Brain microvascular endothelial cell (primary cell): Measurements from ENCODE around the gene ANKS3.

Source experiments
- DNase-seq: peaks from one replicate; pipeline ENCODE4 v3.0.0-alpha.2; 2020
- H3K27ac ChIP-seq: fragments of 250-450 bp; sonication (Bioruptor Pico); 2 replicates; pipeline ENCODE4 v1.5.1; 2020; ENCODE audit warnings: mild to moderate bottlenecking, moderate library complexity
- H3K27me3 ChIP-seq: fragments of 250-450 bp; sonication (Bioruptor Pico); replicated peaks from 2 replicates; pipeline ENCODE4 v1.5.1; 2020; ENCODE audit warnings: mild to moderate bottlenecking
- H3K36me3 ChIP-seq: fragments of 250-450 bp; sonication (Bioruptor Pico); replicated peaks from 2 replicates; pipeline ENCODE4 v1.5.1; 2020; ENCODE audit warnings: mild to moderate bottlenecking
- H3K4me3 ChIP-seq: 2 replicates; pipeline ENCODE4 v1.5.1; 2011; ENCODE audit warnings: low read depth, mild to moderate bottlenecking, control low read depth, low read length, moderate library complexity
- CTCF ChIP-seq: IDR thresholded peaks from 2 replicates; pipeline ENCODE4 v1.5.1; 2011; ENCODE audit warnings: low read depth, mild to moderate bottlenecking, moderate library complexity, low read length, control low read depth, inconsistent platforms; ENCODE audit errors: missing control alignments
- in situ Hi-C: cut with HindIII; loops from 2 replicates; pipeline ENCODE4 v1.10.0; 2017; ENCODE audit warnings: low sequenced_read_pairs, low pct_ligation_motif_present

The ANKS3 gene

GRCh38 chr16:4768549-4769305 lies 34.7 kb upstream of the ANKS3 start:
- H3K27ac ChIP-seq = peak overlapping the region; percentile 55
- H3K27me3 ChIP-seq = no peaks in the 10 kb centered on the region
- peaks cover 9% of the 10 kb centered on the region for H3K36me3 ChIP-seq
- DNase-seq = peak; percentile 96
- H3K4me3 ChIP-seq = peak overlapping the region; percentile 73
- in situ Hi-C loops = no loop called here
- TF ChIP-seq CTCF = no peak

GRCh38 chr16:4767872-4768548 lies 33.9 kb upstream of the ANKS3 start:
- TF ChIP-seq CTCF = no peak

GRCh38 chr16:4766875-4767628 lies 33.0 kb upstream of the ANKS3 start, which contains the start of gene ZNF500:
Gene ZNF500 (minus strand): TSS chr16:4767162. CDS start chr16:4765978, 1,184 bp downstream.
- Histone ChIP-seq H3K4me3 (peak within 1 kb of the TSS; percentile 83), H3K36me3 (peaks cover 22% of the 10 kb centered on the region), H3K27ac (peak within 1 kb of the TSS; percentile 47), H3K27me3 (no peaks in the 10 kb centered on the region)
- no peak for TF ChIP-seq CTCF
- in situ Hi-C loops = no loop called here
- DNase-seq = peak; percentile 98

More at GRCh38 chr16:4767872-4768548, 33.9 kb upstream of the ANKS3 start:
- Histone ChIP-seq H3K27me3 (no peaks in the 10 kb centered on the region), H3K36me3 (peaks cover 15% of the 10 kb centered on the region), H3K4me3 (peak overlapping the region; percentile 73), H3K27ac (peak overlapping the region; percentile 55)
- in situ Hi-C loops = no loop called here
- DNase-seq = peak; percentile 16

GRCh38 chr16:4765511-4766474 lies 31.7 kb upstream of the ANKS3 start:
- no peak for DNase-seq
- H3K27ac ChIP-seq = peak overlapping the region; percentile 47
- H3K36me3 ChIP-seq = peaks cover 29% of the 10 kb centered on the region
- TF ChIP-seq CTCF = no peak
- peak overlapping the region; percentile 83 for H3K4me3 ChIP-seq
- no peaks in the 10 kb centered on the region for H3K27me3 ChIP-seq
- in situ Hi-C loops = no loop called here

- H3K36me3 ChIP-seq = peaks cover 44% of the 10 kb centered on the region
- no peak for DNase-seq
- TF ChIP-seq CTCF = no peak
- no peak overlapping the region for H3K4me3 ChIP-seq
- in situ Hi-C loops = no loop called here
- H3K27ac ChIP-seq = no peak overlapping the region
- no peaks in the 10 kb centered on the region for H3K27me3 ChIP-seq
These were observed 29.7 kb upstream of the ANKS3 start for GRCh38 chr16:4763791-4764190.
